ENCODE data around the gene TBX10. TPM values are rescaled to one million over a fixed set of nuclear protein-coding genes. Genes with fewer than 3 reads are reported as not detected.
A peak's percentile ranks its signal among the peaks of the same experiment; 100 is the strongest.

The TBX10 gene
- total and polyA plus RNA-seq, 2 experiments from 2014 or later, result 1.2 TPM; not detected in 1

DNA sequence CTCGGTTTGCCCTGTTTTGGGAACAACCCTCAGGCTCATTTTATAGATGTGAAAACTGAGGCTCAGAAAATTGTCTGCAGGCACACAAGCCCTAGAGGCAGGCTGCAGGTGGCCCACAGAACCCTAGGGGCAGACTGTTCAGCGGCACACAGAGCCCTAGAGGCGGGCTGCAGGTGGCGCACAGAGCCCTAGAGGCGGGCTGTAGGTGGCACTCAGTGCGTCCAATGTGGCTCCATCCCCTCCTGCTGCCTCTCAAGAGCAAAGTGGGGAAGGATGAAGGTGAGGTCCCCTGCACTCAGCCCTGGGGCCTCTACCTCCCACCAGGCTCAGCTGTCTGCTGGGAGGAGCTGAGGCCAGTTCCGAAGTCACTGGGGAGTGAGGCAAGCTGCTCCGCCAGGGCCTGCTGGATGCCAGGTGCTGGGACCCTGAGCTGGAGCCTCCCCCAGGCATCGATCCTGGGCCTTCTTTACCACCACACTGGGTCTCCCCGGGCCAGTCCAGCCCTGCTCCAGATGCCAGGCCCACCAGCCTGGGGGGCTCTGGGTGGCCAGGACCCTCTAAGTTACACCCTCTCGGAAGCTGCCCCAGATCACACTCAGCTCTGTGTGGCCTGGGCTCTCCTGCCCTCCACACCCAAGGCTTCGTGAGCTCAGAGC, 8.7 kb upstream of the TBX10 start:
- no peaks in the 10 kb centered on the region for H3K36me3 ChIP-seq

DNA sequence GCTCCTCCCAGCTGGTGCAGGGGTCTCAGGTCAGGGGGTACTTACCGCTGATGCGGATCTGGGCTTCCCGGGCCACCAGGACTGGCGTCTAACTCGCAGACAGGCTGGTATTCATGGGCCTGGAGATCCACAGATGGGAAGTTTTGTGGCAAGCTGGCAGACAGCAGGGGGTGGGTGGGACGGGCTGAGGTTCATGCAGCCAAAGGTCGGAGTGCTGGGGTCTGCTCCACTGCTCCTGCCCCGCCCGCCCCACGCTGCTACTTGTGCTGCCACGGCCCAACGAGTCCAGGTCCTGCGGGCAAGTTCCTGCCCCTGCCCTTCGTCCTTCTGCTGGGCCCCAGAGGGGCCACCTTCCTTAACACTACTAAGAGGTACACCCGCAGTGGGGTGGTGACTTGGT, 7.9 kb upstream of the TBX10 start:
- no peak for DNase-seq (ENCODE audit: low read depth in 1 of 2, low spot score in 1 of 2)
- Histone ChIP-seq H3K36me3 (no peaks in the 10 kb centered on the region), H3K9me3 (ENCODE audit: low read depth) (no peaks in the 10 kb centered on the region), H3K27me3 (no peaks in the 10 kb centered on the region), H3K4me1 (ENCODE audit: low read depth) (no peaks in the 10 kb centered on the region), H3K4me3 (no peak overlapping the region), H3K27ac (no peak overlapping the region)
- TF ChIP-seq, protein P1, sequence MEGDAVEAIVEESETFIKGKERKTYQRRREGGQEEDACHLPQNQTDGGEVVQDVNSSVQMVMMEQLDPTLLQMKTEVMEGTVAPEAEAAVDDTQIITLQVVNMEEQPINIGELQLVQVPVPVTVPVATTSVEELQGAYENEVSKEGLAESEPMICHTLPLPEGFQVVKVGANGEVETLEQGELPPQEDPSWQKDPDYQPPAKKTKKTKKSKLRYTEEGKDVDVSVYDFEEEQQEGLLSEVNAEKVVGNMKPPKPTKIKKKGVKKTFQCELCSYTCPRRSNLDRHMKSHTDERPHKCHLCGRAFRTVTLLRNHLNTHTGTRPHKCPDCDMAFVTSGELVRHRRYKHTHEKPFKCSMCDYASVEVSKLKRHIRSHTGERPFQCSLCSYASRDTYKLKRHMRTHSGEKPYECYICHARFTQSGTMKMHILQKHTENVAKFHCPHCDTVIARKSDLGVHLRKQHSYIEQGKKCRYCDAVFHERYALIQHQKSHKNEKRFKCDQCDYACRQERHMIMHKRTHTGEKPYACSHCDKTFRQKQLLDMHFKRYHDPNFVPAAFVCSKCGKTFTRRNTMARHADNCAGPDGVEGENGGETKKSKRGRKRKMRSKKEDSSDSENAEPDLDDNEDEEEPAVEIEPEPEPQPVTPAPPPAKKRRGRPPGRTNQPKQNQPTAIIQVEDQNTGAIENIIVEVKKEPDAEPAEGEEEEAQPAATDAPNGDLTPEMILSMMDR (IDR thresholded peaks at IDR 0.05; ENCODE audit: low read depth, low read length), result no peak

More for the DNA sequence above, 8.7 kb upstream of the TBX10 start:
- H3K4me1 ChIP-seq (ENCODE audit: low read depth), result no peaks in the 10 kb centered on the region
- H3K27ac ChIP-seq, result no peak overlapping the region
- H3K9me3 ChIP-seq (ENCODE audit: low read depth), result no peaks in the 10 kb centered on the region
- no peak overlapping the region for H3K4me3 ChIP-seq
- peak in 1 of 2 donors; percentile 57 for DNase-seq (ENCODE audit: low read depth in 1 of 2, low spot score in 1 of 2)
- TF ChIP-seq, protein P1 (IDR thresholded peaks at IDR 0.05; ENCODE audit: low read depth, low read length), result peak; percentile 14
- H3K27me3 ChIP-seq, result no peaks in the 10 kb centered on the region

DNA sequence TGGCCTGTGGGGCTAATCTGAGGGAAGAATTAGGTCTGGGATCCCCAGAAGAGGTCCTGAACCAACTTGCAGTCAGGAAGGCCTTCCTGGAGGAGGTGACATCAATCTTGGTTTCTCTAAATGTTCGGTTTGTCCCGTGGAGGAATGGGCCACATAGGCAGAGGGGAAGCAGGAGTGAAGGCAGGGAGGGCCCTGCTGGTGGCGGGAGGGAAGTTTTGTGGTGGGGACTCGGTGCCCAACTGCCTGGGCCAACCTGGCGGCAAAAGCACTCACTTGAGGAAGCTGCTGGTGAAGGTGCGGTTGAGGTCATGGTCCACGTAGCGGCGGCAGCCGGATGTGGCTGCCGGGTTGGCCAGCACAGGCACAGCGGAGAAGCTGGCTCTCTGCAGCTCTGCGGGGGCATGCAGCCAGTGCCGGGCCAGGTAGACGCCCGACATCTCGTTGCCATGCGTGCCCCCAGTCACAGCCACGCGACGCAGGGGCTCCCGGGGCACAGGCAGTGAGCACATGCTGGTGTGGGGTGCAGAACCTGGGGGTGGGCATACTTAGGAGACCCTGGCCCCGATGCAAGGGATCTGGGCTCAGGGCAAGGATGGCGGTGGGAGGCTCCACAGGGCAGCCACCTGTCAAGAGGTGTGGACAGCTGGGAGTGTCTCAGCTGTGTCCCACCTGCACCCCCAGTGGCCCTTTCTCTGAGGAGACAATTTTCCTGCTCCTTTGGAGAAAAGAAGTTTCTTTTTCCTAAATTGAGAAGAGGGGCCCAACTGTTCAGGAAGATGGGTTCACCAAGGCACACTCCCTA, 7.2 kb upstream of the TBX10 start:
- H3K9me3 ChIP-seq (ENCODE audit: low read depth), result no peaks in the 10 kb centered on the region
- no peaks in the 10 kb centered on the region for H3K27me3 ChIP-seq
- no peaks in the 10 kb centered on the region for H3K4me1 ChIP-seq (ENCODE audit: low read depth)
- no peak for DNase-seq (ENCODE audit: low read depth in 1 of 2, low spot score in 1 of 2)
- TF ChIP-seq, protein P1 (IDR thresholded peaks at IDR 0.05; ENCODE audit: low read depth, low read length), result no peak
- no peak overlapping the region for H3K4me3 ChIP-seq
- no peak overlapping the region for H3K27ac ChIP-seq
- H3K36me3 ChIP-seq, result no peaks in the 10 kb centered on the region

DNA sequence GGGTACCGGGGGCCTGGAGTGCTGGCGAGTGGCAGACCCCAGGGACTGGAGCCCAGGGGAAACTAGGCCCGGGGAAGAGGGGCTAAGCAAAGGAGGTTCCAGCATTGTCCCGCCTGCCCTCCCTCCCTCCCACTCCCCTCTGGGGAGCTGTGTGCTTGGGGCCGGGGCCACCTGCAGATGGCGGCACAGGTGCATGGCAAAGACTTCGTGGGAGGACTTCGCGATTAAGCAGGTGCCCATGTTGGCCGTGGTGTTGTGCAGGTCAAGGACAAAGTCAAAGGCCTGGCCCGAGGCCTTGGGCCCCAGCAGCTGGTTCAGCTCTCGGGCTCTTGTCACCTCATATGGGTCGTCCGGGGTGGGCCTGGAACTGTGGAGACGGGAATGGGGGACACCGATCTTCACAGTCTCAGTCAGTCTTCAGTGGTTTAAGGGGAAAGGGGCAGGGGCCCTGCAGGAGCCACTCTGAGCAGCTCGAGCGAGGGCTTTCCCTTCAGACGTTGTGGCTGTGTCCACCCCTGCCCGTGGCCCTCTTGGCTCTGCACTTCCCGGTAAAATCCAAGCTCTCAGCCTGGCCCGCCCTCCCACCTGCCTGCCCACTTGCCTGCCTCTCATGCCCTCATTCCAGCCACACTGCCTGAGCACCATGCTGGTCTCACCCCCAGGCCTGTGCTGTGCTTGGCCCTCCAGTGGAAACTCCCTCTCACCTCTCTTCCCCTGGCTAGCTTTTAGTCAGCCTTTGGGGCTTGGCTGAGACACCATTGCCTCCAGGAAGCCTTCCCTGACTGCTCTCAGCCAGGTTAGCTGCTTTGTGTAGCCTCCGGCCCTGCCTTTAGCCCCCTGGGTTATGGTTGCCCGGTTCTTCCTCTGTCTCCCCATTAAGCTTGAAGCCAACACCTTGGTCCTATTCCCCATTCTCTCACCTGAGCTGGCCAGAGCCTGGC, 6.2 kb upstream of the TBX10 start:
- DNase-seq (ENCODE audit: low read depth in 1 of 2, low spot score in 1 of 2), result no peak
- no peaks in the 10 kb centered on the region for H3K9me3 ChIP-seq (ENCODE audit: low read depth)
- no peak overlapping the region for H3K27ac ChIP-seq
- H3K4me3 ChIP-seq, result no peak overlapping the region
- no peaks in the 10 kb centered on the region for H3K27me3 ChIP-seq
- TF ChIP-seq, protein P1 (IDR thresholded peaks at IDR 0.05; ENCODE audit: low read depth, low read length), result no peak
- no peaks in the 10 kb centered on the region for H3K4me1 ChIP-seq (ENCODE audit: low read depth)
- H3K36me3 ChIP-seq, result no peaks in the 10 kb centered on the region

All from cardiac muscle cell (in vitro differentiated cells and primary cell).